ENCODE measurements around the gene NES.
A peak's percentile ranks its signal among the peaks of the same experiment; 100 is the strongest.

The NES gene

GRCh38 chr1:156682166-156682890, 5.1 kb upstream of the NES start:
- peak; percentile 25 for ATAC-seq
- TF ChIP-seq ESRRG (CRISPR knock-in tag; IDR thresholded peaks at IDR 0.05) (no peak), ZFP30 (CRISPR knock-in tag; IDR thresholded peaks at IDR 0.05) (no peak)
- TF ChIP-seq, protein P1, sequence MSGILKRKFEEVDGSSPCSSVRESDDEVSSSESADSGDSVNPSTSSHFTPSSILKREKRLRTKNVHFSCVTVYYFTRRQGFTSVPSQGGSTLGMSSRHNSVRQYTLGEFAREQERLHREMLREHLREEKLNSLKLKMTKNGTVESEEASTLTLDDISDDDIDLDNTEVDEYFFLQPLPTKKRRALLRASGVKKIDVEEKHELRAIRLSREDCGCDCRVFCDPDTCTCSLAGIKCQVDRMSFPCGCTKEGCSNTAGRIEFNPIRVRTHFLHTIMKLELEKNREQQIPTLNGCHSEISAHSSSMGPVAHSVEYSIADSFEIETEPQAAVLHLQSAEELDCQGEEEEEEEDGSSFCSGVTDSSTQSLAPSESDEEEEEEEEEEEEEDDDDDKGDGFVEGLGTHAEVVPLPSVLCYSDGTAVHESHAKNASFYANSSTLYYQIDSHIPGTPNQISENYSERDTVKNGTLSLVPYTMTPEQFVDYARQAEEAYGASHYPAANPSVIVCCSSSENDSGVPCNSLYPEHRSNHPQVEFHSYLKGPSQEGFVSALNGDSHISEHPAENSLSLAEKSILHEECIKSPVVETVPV (CRISPR knock-in tag; IDR thresholded peaks at IDR 0.05): no peak

- no peak for ATAC-seq
Observed at GRCh38 chr1:156681196-156681960, 4.2 kb upstream of the NES start.

GRCh38 chr1:156680056-156680455, 2.8 kb upstream of the NES start:
- no peak for ATAC-seq
- TF ChIP-seq GLIS3 (CRISPR knock-in tag; IDR thresholded peaks at IDR 0.05): no peak
- TF ChIP-seq PPARA (CRISPR knock-in tag; IDR thresholded peaks at IDR 0.05; ENCODE audit: borderline replicate concordance): no peak
- TF ChIP-seq OSR1 (CRISPR knock-in tag; IDR thresholded peaks at IDR 0.05): no peak
- TF ChIP-seq ZNF70 (CRISPR knock-in tag; IDR thresholded peaks at IDR 0.05): no peak
- TF ChIP-seq ISL1 (CRISPR knock-in tag; IDR thresholded peaks at IDR 0.05): no peak
- TF ChIP-seq ZNF565 (CRISPR knock-in tag; conservative IDR thresholded peaks at IDR 0.05; ENCODE audit: low read depth): no peak
- TF ChIP-seq, protein P1 (CRISPR knock-in tag; IDR thresholded peaks at IDR 0.05): no peak
- TF ChIP-seq ESRRG (CRISPR knock-in tag; IDR thresholded peaks at IDR 0.05): no peak
- no peak for TF ChIP-seq BACH2 (CRISPR knock-in tag; IDR thresholded peaks at IDR 0.05; ENCODE audit: borderline replicate concordance)
- TF ChIP-seq ZC3H10 (CRISPR knock-in tag; IDR thresholded peaks at IDR 0.05): no peak
- no peak for TF ChIP-seq ZFP3 (CRISPR knock-in tag; IDR thresholded peaks at IDR 0.05)

More at GRCh38 chr1:156681196-156681960, 4.2 kb upstream of the NES start:
- TF ChIP-seq ZFP30 (CRISPR knock-in tag; IDR thresholded peaks at IDR 0.05) (no peak), CSDC2 (CRISPR knock-in tag; IDR thresholded peaks at IDR 0.05) (no peak), ISL1 (CRISPR knock-in tag; IDR thresholded peaks at IDR 0.05) (no peak), CREB5 (CRISPR knock-in tag; IDR thresholded peaks at IDR 0.05; ENCODE audit: low read depth) (no peak), ZFP3 (CRISPR knock-in tag; IDR thresholded peaks at IDR 0.05) (no peak)
- TF ChIP-seq, protein P1 (CRISPR knock-in tag; IDR thresholded peaks at IDR 0.05): no peak

- peak; percentile 73 for ATAC-seq
- TF ChIP-seq ZFP30 (CRISPR knock-in tag; IDR thresholded peaks at IDR 0.05): no peak
- no peak for TF ChIP-seq ZNF8 (CRISPR knock-in tag; IDR thresholded peaks at IDR 0.05)
- no peak for TF ChIP-seq CREB5 (CRISPR knock-in tag; IDR thresholded peaks at IDR 0.05; ENCODE audit: low read depth)
- TF ChIP-seq, protein P2, sequence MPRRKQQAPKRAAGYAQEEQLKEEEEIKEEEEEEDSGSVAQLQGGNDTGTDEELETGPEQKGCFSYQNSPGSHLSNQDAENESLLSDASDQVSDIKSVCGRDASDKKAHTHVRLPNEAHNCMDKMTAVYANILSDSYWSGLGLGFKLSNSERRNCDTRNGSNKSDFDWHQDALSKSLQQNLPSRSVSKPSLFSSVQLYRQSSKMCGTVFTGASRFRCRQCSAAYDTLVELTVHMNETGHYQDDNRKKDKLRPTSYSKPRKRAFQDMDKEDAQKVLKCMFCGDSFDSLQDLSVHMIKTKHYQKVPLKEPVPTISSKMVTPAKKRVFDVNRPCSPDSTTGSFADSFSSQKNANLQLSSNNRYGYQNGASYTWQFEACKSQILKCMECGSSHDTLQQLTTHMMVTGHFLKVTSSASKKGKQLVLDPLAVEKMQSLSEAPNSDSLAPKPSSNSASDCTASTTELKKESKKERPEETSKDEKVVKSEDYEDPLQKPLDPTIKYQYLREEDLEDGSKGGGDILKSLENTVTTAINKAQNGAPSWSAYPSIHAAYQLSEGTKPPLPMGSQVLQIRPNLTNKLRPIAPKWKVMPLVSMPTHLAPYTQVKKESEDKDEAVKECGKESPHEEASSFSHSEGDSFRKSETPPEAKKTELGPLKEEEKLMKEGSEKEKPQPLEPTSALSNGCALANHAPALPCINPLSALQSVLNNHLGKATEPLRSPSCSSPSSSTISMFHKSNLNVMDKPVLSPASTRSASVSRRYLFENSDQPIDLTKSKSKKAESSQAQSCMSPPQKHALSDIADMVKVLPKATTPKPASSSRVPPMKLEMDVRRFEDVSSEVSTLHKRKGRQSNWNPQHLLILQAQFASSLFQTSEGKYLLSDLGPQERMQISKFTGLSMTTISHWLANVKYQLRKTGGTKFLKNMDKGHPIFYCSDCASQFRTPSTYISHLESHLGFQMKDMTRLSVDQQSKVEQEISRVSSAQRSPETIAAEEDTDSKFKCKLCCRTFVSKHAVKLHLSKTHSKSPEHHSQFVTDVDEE (CRISPR knock-in tag; IDR thresholded peaks at IDR 0.05): no peak
- TF ChIP-seq ZC3H10 (CRISPR knock-in tag; IDR thresholded peaks at IDR 0.05): no peak
- TF ChIP-seq, protein P3, sequence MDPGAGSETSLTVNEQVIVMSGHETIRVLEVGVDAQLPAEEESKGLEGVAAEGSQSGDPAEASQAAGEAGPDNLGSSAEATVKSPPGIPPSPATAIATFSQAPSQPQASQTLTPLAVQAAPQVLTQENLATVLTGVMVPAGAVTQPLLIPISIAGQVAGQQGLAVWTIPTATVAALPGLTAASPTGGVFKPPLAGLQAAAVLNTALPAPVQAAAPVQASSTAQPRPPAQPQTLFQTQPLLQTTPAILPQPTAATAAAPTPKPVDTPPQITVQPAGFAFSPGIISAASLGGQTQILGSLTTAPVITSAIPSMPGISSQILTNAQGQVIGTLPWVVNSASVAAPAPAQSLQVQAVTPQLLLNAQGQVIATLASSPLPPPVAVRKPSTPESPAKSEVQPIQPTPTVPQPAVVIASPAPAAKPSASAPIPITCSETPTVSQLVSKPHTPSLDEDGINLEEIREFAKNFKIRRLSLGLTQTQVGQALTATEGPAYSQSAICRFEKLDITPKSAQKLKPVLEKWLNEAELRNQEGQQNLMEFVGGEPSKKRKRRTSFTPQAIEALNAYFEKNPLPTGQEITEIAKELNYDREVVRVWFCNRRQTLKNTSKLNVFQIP (CRISPR knock-in tag; IDR thresholded peaks at IDR 0.05; ENCODE audit: borderline replicate concordance, low read depth): no peak
- TF ChIP-seq GLIS3 (CRISPR knock-in tag; IDR thresholded peaks at IDR 0.05): no peak
- no peak for TF ChIP-seq BACH2 (CRISPR knock-in tag; IDR thresholded peaks at IDR 0.05; ENCODE audit: borderline replicate concordance)
- TF ChIP-seq PPARA (CRISPR knock-in tag; IDR thresholded peaks at IDR 0.05; ENCODE audit: borderline replicate concordance): no peak
- no peak for TF ChIP-seq ZNF70 (CRISPR knock-in tag; IDR thresholded peaks at IDR 0.05)
- TF ChIP-seq OSR1 (CRISPR knock-in tag; IDR thresholded peaks at IDR 0.05): 0 out of 2 replicates have a peak, but pooled peaks have one; percentile 9
- no peak for TF ChIP-seq TOX (CRISPR knock-in tag; IDR thresholded peaks at IDR 0.05; ENCODE audit: borderline replicate concordance)
- no peak for TF ChIP-seq ESRRG (CRISPR knock-in tag; IDR thresholded peaks at IDR 0.05)
- no peak for TF ChIP-seq ZNF565 (CRISPR knock-in tag; conservative IDR thresholded peaks at IDR 0.05; ENCODE audit: low read depth)
Observed at GRCh38 chr1:156677616-156678596, 699 bp upstream of the NES start.
